GM23338 (cell line): ENCODE data around the gene ZDHHC3. TPM values are rescaled to one million over a fixed set of nuclear protein-coding genes. Genes with fewer than 3 reads are reported as not detected.

Experiments used
- ATAC-seq: fragments of 200-7000 bp; cut with Tn5 transposase; 3 replicates; pipeline ENCODE4 v1.9.1; 2020
- DNase-seq: peaks from one replicate; pipeline ENCODE4 v3.0.0-alpha.2; 2015; ENCODE audit warnings: low spot score
- H2AFZ ChIP-seq: fragments of 200-600 bp; sonication (generic); 2 replicates; pipeline ENCODE4 v1.8.0; 2016; ENCODE audit warnings: antibody characterized with exemption, mild to moderate bottlenecking, moderate library complexity
- H3F3A ChIP-seq: fragments of 200-600 bp; sonication (generic); replicated peaks from 2 replicates; pipeline ENCODE4 v1.8.0; 2017; ENCODE audit warnings: antibody characterized with exemption, mixed run types, low read depth
- H3K27ac ChIP-seq: fragments of 200-600 bp; sonication (generic); 2 replicates; pipeline ENCODE4 v1.6.1; 2016; ENCODE audit warnings: low read depth
- H3K27me3 ChIP-seq: fragments of 200-600 bp; sonication (generic); 2 replicates; pipeline ENCODE4 v1.8.0; 2016; ENCODE audit warnings: mild to moderate bottlenecking, mixed run types, moderate library complexity; ENCODE audit not compliant: insufficient read depth
- H3K36me3 ChIP-seq: fragments of 200-600 bp; sonication (generic); 2 replicates; pipeline ENCODE4 v1.8.0; 2016; ENCODE audit warnings: mild to moderate bottlenecking; ENCODE audit not compliant: insufficient read depth
- H3K4me1 ChIP-seq: fragments of 200-600 bp; sonication (generic); 2 replicates; pipeline ENCODE4 v1.8.0; 2016; ENCODE audit warnings: mild to moderate bottlenecking, moderate library complexity; ENCODE audit not compliant: insufficient read depth
- H3K4me2 ChIP-seq: fragments of 200-600 bp; sonication (generic); 2 replicates; pipeline ENCODE4 v1.7.1; 2017; ENCODE audit warnings: mixed run types
- H3K4me3 ChIP-seq: fragments of 200-600 bp; sonication (generic); 2 replicates; pipeline ENCODE4 v1.6.1; 2016; ENCODE audit warnings: mixed run types
- H3K79me2 ChIP-seq: fragments of 200-600 bp; sonication (generic); replicated peaks from 2 replicates; pipeline ENCODE4 v1.8.0; 2017; ENCODE audit warnings: mild to moderate bottlenecking; ENCODE audit not compliant: insufficient read depth
- H3K9me2 ChIP-seq: fragments of 200-600 bp; sonication (generic); 2 replicates; pipeline ENCODE4 v1.8.0; 2017; ENCODE audit not compliant: insufficient read depth
- H4K20me1 ChIP-seq: fragments of 200-600 bp; sonication (generic); replicated peaks from 2 replicates; pipeline ENCODE4 v1.8.0; 2017; ENCODE audit warnings: mild to moderate bottlenecking; ENCODE audit not compliant: insufficient read depth
- H3K27ac Mint-ChIP-seq: 2 replicates; pipeline ENCODE4 v1.8.0; 2020; ENCODE audit warnings: inconsistent platforms, mild to moderate bottlenecking, moderate library complexity, mixed read lengths
- H3K27me3 Mint-ChIP-seq: 3 replicates; pipeline ENCODE4 v1.8.0; 2022; ENCODE audit warnings: low read depth, mild to moderate bottlenecking, moderate library complexity, mixed read lengths, inconsistent platforms; ENCODE audit not compliant: insufficient read depth, poor library complexity
- H3K36me3 Mint-ChIP-seq: 3 replicates; pipeline ENCODE4 v1.8.0; 2021; ENCODE audit warnings: low read depth, mild to moderate bottlenecking, inconsistent platforms, moderate library complexity, mixed read lengths
- H3K4me1 Mint-ChIP-seq: 3 replicates; pipeline ENCODE4 v1.8.0; 2020; ENCODE audit warnings: mild to moderate bottlenecking, inconsistent platforms, mixed read lengths
- H3K4me3 Mint-ChIP-seq: 3 replicates; pipeline ENCODE4 v1.8.0; 2021; ENCODE audit warnings: moderate library complexity, mild to moderate bottlenecking, inconsistent platforms, mixed read lengths
- H3K9me3 Mint-ChIP-seq: 3 replicates; pipeline ENCODE4 v1.8.0; 2020; ENCODE audit warnings: moderate library complexity, mild to moderate bottlenecking, inconsistent platforms, mixed read lengths
- CREB1 ChIP-seq: fragments of 250-450 bp; sonication (Bioruptor Pico); IDR thresholded peaks from 2 replicates; pipeline ENCODE4 v1.5.0; 2020; ENCODE audit warnings: low read depth, mild to moderate bottlenecking, moderate library complexity
- EZH2 ChIP-seq: fragments of 200-600 bp; sonication (generic); IDR thresholded peaks from one replicate; pipeline ENCODE4 v1.8.0; 2017; ENCODE audit warnings: antibody characterized with exemption, mild to moderate bottlenecking, low read depth; ENCODE audit not compliant: unreplicated experiment
- EZH2phosphoT487 ChIP-seq: fragments of 200-600 bp; sonication (generic); IDR thresholded peaks from one replicate; pipeline ENCODE4 v1.8.1; 2018; ENCODE audit warnings: antibody characterized with exemption; ENCODE audit not compliant: unreplicated experiment
- JUNB ChIP-seq: IDR thresholded peaks from one replicate; pipeline ENCODE4 v1.6.1; 2016; ENCODE audit warnings: antibody characterized with exemption; ENCODE audit not compliant: unreplicated experiment
- NANOG ChIP-seq: IDR thresholded peaks from 2 replicates; pipeline ENCODE4 v1.6.1; 2016; ENCODE audit warnings: antibody characterized with exemption, borderline replicate concordance
- POLR2AphosphoS5 ChIP-seq: IDR thresholded peaks from 2 replicates; pipeline ENCODE4 v1.6.1; 2016; ENCODE audit warnings: antibody characterized with exemption, low read depth
- REST ChIP-seq: IDR thresholded peaks from one replicate; pipeline ENCODE4 v1.6.1; 2018; ENCODE audit warnings: antibody characterized with exemption; ENCODE audit not compliant: unreplicated experiment
- STAT1 ChIP-seq: IDR thresholded peaks from one replicate; pipeline ENCODE4 v1.6.1; 2016; ENCODE audit warnings: antibody characterized with exemption; ENCODE audit not compliant: unreplicated experiment
- ZNF114 ChIP-seq: fragments of 250-450 bp; sonication (Bioruptor Pico); IDR thresholded peaks from 2 replicates; pipeline ENCODE4 v1.5.0; 2020; ENCODE audit warnings: mild to moderate bottlenecking, moderate library complexity
- ZNF331 ChIP-seq: fragments of 250-450 bp; sonication (Bioruptor Pico); IDR thresholded peaks from 2 replicates; pipeline ENCODE4 v1.5.0; 2020; ENCODE audit warnings: low read depth, mild to moderate bottlenecking, moderate library complexity
- ZNF462 ChIP-seq: fragments of 250-450 bp; sonication (Bioruptor Pico); IDR thresholded peaks from 2 replicates; pipeline ENCODE4 v1.5.0; 2020; ENCODE audit warnings: mild to moderate bottlenecking, moderate library complexity
- polyA plus RNA-seq: library from polyadenylated mRNA; unstranded; fragments of >200 nt; fragmentation: Nextera tagmentation; extraction: Ambion mirVana; gene quantifications from 2 replicates; pipeline ENCODE4 v1.2.1, GENCODE V29; 2016
- total RNA-seq: library from RNA; depleted of rRNA; stranded (reverse); fragments of >200 nt; shearing (Covaris generic); gene quantifications from 2 replicates; pipeline ENCODE4 v1.2.3, GENCODE V29; 2014
- TF ChIP-seq, protein P1 (sequence below): IDR thresholded peaks from 2 replicates; pipeline ENCODE4 v1.6.1; 2016; ENCODE audit warnings: antibody characterized with exemption
- TF ChIP-seq, protein P2 (sequence below), 2 experiments: fragments of 200-600 bp in 1 of 2; sonication (generic) in 1 of 2; conservative IDR thresholded peaks; 2 replicates each; pipeline versions ENCODE4 v1.5.1 to v1.6.1; 2016 to 2017; ENCODE audit warnings: antibody characterized with exemption in 2 of 2, low read depth in 2 of 2, mild to moderate bottlenecking in 2 of 2, moderate library complexity in 1 of 2

The ZDHHC3 gene
- total and polyA plus RNA-seq, 2 experiments from 2014 or later: 28.9 to 84.2 TPM

GRCh38 chr3:44939581-44940036, 36.4 kb downstream of the ZDHHC3 start:
- H2AFZ ChIP-seq: no peak overlapping the region
- H3K27me3 ChIP-seq: no peaks in the 10 kb centered on the region
- no peak overlapping the region for H3K27ac ChIP-seq
- Mint-ChIP-seq H3K27ac (no peak overlapping the region), H3K36me3 (peaks cover 46% of the 10 kb centered on the region), H3K9me3 (no peaks in the 10 kb centered on the region), H3K4me3 (no peak overlapping the region), H3K4me1 (no peaks in the 10 kb centered on the region), H3K27me3 (peaks cover 5% of the 10 kb centered on the region)
- H3K79me2 ChIP-seq: no peaks in the 10 kb centered on the region; the same call in 1 of the 2 replicates
- no peak overlapping the region for H3K4me3 ChIP-seq
- H4K20me1 ChIP-seq: peaks cover 2% of the 10 kb centered on the region; the same call in 1 of the 2 replicates
- no peaks in the 10 kb centered on the region for H3F3A ChIP-seq
- H3K4me2 ChIP-seq: no peak overlapping the region
- H3K36me3 ChIP-seq: no peaks in the 10 kb centered on the region; the same call in 1 of the 2 replicates
- no peaks in the 10 kb centered on the region for H3K4me1 ChIP-seq
- TF ChIP-seq POLR2AphosphoS5 (no peak), NANOG (no peak), EZH2phosphoT487 (no peak), REST (no peak), STAT1 (no peak), EZH2 (no peak), ZNF114 (CRISPR knock-in tag) (no peak), ZNF462 (CRISPR knock-in tag) (no peak), CREB1 (CRISPR knock-in tag) (no peak), JUNB (no peak), ZNF331 (CRISPR knock-in tag) (no peak)
- TF ChIP-seq, protein P1, sequence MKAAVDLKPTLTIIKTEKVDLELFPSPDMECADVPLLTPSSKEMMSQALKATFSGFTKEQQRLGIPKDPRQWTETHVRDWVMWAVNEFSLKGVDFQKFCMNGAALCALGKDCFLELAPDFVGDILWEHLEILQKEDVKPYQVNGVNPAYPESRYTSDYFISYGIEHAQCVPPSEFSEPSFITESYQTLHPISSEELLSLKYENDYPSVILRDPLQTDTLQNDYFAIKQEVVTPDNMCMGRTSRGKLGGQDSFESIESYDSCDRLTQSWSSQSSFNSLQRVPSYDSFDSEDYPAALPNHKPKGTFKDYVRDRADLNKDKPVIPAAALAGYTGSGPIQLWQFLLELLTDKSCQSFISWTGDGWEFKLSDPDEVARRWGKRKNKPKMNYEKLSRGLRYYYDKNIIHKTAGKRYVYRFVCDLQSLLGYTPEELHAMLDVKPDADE: no peak
- TF ChIP-seq, protein P2, sequence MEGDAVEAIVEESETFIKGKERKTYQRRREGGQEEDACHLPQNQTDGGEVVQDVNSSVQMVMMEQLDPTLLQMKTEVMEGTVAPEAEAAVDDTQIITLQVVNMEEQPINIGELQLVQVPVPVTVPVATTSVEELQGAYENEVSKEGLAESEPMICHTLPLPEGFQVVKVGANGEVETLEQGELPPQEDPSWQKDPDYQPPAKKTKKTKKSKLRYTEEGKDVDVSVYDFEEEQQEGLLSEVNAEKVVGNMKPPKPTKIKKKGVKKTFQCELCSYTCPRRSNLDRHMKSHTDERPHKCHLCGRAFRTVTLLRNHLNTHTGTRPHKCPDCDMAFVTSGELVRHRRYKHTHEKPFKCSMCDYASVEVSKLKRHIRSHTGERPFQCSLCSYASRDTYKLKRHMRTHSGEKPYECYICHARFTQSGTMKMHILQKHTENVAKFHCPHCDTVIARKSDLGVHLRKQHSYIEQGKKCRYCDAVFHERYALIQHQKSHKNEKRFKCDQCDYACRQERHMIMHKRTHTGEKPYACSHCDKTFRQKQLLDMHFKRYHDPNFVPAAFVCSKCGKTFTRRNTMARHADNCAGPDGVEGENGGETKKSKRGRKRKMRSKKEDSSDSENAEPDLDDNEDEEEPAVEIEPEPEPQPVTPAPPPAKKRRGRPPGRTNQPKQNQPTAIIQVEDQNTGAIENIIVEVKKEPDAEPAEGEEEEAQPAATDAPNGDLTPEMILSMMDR (conservative IDR thresholded peaks at IDR 0.05; ENCODE audit: low read depth in 2 of 2): no peak
- no peaks in the 10 kb centered on the region for H3K9me2 ChIP-seq
- DNase-seq: no peak
- no peak for ATAC-seq
